Epithelial cell of esophagus (primary cell): Measurements from ENCODE around the gene FLVCR1.

ENCODE experiments used
- DNase-seq: peaks from one replicate; pipeline ENCODE4 v3.0.0; 2010; ENCODE audit warnings: low read depth
- H3K4me3 ChIP-seq: 2 replicates; pipeline ENCODE4 v1.5.1; 2011; ENCODE audit warnings: mild to moderate bottlenecking, low read length, control low read depth
- TF ChIP-seq, protein P1 (sequence below): IDR thresholded peaks from 2 replicates; pipeline ENCODE4 v1.5.1; 2011; ENCODE audit warnings: low read depth, mild to moderate bottlenecking, low read length, control low read depth, inconsistent platforms; ENCODE audit not compliant: insufficient read depth; ENCODE audit errors: missing control alignments

The FLVCR1 gene

DNA sequence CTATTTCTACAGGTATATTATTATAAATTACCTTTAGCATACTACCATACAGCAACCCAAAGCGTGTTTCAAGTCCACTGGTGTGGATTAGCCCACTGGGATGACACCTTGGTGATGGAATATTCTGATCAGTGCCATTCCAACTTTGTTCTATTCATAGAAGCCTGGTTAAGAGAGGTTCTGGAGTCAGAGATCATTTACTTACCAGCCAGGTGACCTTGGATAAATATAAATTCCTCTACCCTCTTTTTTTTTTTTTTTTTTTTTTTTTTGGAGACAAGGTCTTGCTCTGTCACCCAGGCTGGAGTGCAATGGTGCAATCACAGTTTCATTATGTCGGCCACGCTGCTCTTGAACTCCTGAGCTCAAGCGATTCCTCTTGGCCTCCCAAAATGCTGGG, 10.5 kb upstream of the FLVCR1 start, which contains the start of gene SPATA45:
Gene SPATA45 (minus strand): TSS at position 101 of the 400 bp plus-strand sequence. CDS start 11,500 bp downstream, outside the sequence.
- DNase-seq: no peak
- TF ChIP-seq, protein P1, sequence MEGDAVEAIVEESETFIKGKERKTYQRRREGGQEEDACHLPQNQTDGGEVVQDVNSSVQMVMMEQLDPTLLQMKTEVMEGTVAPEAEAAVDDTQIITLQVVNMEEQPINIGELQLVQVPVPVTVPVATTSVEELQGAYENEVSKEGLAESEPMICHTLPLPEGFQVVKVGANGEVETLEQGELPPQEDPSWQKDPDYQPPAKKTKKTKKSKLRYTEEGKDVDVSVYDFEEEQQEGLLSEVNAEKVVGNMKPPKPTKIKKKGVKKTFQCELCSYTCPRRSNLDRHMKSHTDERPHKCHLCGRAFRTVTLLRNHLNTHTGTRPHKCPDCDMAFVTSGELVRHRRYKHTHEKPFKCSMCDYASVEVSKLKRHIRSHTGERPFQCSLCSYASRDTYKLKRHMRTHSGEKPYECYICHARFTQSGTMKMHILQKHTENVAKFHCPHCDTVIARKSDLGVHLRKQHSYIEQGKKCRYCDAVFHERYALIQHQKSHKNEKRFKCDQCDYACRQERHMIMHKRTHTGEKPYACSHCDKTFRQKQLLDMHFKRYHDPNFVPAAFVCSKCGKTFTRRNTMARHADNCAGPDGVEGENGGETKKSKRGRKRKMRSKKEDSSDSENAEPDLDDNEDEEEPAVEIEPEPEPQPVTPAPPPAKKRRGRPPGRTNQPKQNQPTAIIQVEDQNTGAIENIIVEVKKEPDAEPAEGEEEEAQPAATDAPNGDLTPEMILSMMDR: no peak
- H3K4me3 ChIP-seq: no peak within 1 kb of the TSS

DNA sequence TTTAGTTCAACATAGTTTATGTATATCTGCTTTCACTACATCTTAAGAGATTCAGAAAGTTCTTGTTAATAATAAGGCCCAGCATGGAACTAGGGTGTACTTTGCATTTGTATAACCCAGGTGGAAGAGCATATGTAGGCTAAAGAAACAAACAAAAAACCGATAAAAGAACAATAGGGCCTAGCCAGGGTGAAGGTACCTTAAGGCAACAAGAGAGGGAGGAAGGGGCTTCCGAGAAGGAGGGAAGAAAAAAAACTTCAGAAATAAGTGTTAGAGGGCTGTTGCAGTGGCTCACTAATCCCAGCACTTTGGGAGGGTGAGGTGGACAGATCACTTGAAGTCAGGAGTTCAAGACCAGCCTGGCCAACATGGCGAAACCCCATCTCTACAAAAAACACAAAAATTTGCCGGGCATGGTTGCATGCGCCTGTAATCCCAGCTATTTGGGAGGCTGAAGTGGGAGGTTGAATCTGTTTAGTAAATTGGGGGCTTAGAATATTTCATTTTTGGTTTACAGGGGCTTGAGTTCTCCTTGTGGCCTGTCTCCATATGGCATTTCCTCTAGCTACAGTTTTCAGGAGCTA, 5.9 kb upstream of the FLVCR1 start:
- TF ChIP-seq, protein P1: no peak
- no peak for DNase-seq
- H3K4me3 ChIP-seq: no peak overlapping the region

DNA sequence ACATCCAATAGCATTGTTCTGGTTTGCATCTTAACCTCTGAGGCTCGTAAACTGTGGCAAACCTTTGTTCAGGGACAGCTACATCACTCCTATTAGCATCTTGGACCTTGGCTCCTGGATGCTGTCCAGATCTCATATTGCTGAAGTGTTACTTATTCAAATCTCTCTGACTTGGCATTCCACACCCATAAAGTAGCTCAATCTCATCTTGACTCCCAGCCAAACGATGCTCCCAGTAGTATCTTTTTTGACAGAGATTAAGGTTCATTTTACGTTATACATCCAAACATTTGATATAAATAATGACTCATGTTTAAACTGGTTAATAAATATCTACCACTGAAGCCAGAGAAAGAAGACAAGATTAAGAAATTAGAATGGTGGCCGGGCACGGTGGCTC, 4.4 kb upstream of the FLVCR1 start:
- TF ChIP-seq, protein P1: no peak
- H3K4me3 ChIP-seq: no peak overlapping the region
- DNase-seq: no peak

DNA sequence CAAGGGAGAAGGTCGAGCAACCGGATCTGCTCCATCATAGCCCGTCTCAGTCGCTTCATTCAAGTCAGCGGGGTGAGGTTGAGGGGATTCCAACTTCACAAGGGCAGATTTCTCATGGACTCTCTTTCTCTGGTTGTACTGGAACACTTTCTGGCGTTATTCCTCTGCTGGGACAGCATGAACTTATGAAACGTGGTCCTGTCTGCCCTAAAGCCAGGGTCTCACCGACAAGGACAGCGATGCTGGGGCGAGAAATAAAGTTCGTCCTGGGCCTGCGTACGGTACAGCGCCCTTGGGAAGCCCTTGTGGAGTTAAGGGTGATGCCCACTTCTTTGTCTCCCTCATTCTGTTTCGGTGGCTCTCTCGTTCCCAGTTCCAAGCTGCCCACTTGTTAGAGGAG, 1.3 kb upstream of the FLVCR1 start:
- no peak for DNase-seq
- no peak overlapping the region for H3K4me3 ChIP-seq
- TF ChIP-seq, protein P1: no peak

DNA sequence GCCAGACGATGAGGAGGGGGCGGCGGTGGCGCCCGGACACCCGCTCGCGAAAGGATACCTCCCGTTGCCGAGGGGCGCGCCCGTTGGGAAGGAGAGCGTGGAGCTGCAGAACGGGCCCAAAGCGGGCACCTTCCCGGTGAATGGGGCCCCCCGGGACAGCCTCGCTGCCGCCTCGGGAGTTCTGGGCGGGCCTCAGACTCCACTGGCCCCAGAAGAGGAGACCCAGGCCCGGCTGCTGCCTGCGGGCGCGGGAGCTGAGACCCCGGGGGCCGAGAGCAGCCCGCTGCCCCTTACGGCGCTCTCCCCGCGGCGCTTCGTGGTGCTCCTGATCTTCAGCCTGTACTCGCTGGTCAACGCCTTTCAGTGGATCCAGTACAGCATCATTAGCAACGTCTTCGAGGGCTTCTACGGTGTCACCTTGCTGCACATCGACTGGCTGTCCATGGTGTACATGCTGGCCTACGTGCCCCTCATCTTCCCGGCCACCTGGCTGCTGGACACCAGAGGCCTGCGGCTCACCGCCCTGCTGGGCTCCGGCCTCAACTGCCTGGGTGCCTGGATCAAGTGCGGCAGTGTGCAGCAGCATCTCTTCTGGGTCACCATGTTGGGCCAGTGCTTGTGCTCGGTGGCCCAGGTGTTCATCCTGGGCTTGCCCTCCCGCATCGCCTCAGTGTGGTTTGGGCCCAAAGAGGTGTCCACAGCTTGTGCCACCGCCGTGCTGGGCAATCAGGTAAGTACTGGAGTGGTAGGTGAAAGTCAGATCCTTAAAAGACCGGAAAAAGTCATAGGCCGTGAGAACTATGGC, 588 bp downstream of the FLVCR1 start:
- H3K4me3 ChIP-seq: peak overlapping the region; percentile 72
- TF ChIP-seq, protein P1: no peak
- DNase-seq: peak; percentile 41

DNA sequence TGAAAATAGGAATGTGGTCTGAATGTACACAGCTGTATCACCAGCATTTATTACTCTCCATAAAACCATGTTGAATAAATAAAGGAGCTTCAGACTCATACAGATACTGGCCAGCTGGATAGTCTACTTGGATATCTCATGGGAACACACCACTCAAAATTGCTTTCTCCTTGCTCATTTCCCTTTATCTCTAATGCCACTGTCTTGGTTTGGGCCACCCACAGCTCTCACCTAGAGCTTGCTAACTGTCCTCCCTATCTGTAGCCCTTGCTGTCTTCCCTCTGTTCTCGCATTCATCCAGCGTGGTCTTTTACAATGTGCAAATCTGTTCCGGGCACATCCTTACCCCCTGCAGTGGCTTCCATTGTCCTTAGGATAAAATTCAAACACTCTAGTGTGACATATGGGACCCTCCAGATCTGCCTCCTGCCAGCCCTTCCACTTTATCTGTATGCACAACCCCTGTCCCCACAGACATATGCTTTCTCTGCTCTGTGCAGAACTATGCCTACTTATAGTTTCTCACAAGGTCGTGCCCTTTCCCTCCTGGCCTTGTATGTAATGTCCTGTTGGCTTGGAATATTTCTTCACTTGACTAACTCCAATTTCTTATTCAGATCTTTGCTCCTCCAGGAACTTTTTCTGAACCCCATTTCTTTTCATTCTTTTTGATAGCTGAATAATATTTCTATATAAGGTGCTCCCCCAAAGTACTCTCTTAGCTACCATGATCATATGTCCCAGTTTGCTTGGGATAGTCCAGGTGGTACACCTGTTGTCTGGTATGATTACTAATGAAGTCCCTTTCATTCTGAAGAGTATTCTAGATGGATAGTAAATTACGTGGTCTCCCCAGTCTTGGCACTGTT, 2.9 kb downstream of the FLVCR1 start:
- no peak overlapping the region for H3K4me3 ChIP-seq
- no peak for DNase-seq
- TF ChIP-seq, protein P1: no peak
